Dendritic cell treated with granulocyte-macrophage colony-stimulating factor and Interleukin-4, amounts not matched to agents 40 ng/mL and 50 ng/mL, for 4 days (primary cell): ENCODE data around the gene WEE1.
"Not testable (repeated sequence)": the region's sequence is repeated elsewhere in the genome, so short reads cannot be mapped to it uniquely, and the experiment has no call there.

Source experiments
- H3K27ac Mint-ChIP-seq: one replicate; pipeline ENCODE4 v1.8.0; 2022; ENCODE audit warnings: mild to moderate bottlenecking, mixed read lengths
- H3K27me3 Mint-ChIP-seq: one replicate; pipeline ENCODE4 v1.8.0; 2022; ENCODE audit warnings: mild to moderate bottlenecking, mixed read lengths
- H3K36me3 Mint-ChIP-seq: one replicate; pipeline ENCODE4 v1.8.0; 2022; ENCODE audit warnings: low read depth, mixed read lengths
- H3K4me1 Mint-ChIP-seq: one replicate; pipeline ENCODE4 v1.8.0; 2022; ENCODE audit warnings: low read depth, mixed read lengths
- H3K4me3 Mint-ChIP-seq: one replicate; pipeline ENCODE4 v1.8.0; 2022; ENCODE audit warnings: mild to moderate bottlenecking, moderate library complexity, mixed read lengths
- H3K9me3 Mint-ChIP-seq: one replicate; pipeline ENCODE4 v1.8.0; 2022; ENCODE audit warnings: mixed read lengths
- intact Hi-C: fragments of 100-400 bp; cut with micrococcal nuclease; formaldehyde crosslinking; loops from one replicate; pipeline ENCODE4 v1.15.0; 2022

Gene WEE1

GRCh38 chr11:9549216-9549615 is 24.3 kb upstream of the WEE1 start:
- intact Hi-C loops, H3K27me3 Mint-ChIP-seq, H3K27ac Mint-ChIP-seq, H3K4me3 Mint-ChIP-seq, H3K9me3 Mint-ChIP-seq: not testable (repeated sequence)
- Mint-ChIP-seq H3K4me1 (peaks cover 10% of the 10 kb centered on the region), H3K36me3 (peaks cover 20% of the 10 kb centered on the region)

- Mint-ChIP-seq H3K4me3 (no peak overlapping the region), H3K27ac (no peak overlapping the region), H3K9me3 (no peaks in the 10 kb centered on the region), H3K36me3 (peaks cover 14% of the 10 kb centered on the region), H3K4me1 (peaks cover 10% of the 10 kb centered on the region), H3K27me3 (no peaks in the 10 kb centered on the region)
- intact Hi-C loops = no loop called here
Measured at GRCh38 chr11:9550191-9550628, 23.3 kb upstream of the WEE1 start.

GRCh38 chr11:9561279-9561982 is 12.0 kb upstream of the WEE1 start:
- H3K27ac Mint-ChIP-seq = no peak overlapping the region
- intact Hi-C loops = no loop called here
- peaks cover 22% of the 10 kb centered on the region for H3K9me3 Mint-ChIP-seq
- H3K27me3 Mint-ChIP-seq = no peaks in the 10 kb centered on the region
- no peak overlapping the region for H3K4me3 Mint-ChIP-seq
- peaks cover 8% of the 10 kb centered on the region for H3K4me1 Mint-ChIP-seq
- H3K36me3 Mint-ChIP-seq = peaks cover 17% of the 10 kb centered on the region

GRCh38 chr11:9562716-9563115 is 10.8 kb upstream of the WEE1 start:
- Mint-ChIP-seq H3K36me3 (peaks cover 7% of the 10 kb centered on the region), H3K4me1 (peaks cover 10% of the 10 kb centered on the region), H3K27me3 (no peaks in the 10 kb centered on the region), H3K4me3 (no peak overlapping the region), H3K9me3 (peaks cover 22% of the 10 kb centered on the region), H3K27ac (no peak overlapping the region)
- intact Hi-C loops = no loop called here

- H3K36me3 Mint-ChIP-seq = peaks cover 7% of the 10 kb centered on the region
- intact Hi-C loops = no loop called here
- H3K27me3 Mint-ChIP-seq = no peaks in the 10 kb centered on the region
- no peak overlapping the region for H3K27ac Mint-ChIP-seq
- H3K9me3 Mint-ChIP-seq = peaks cover 22% of the 10 kb centered on the region
- peaks cover 10% of the 10 kb centered on the region for H3K4me1 Mint-ChIP-seq
- no peak overlapping the region for H3K4me3 Mint-ChIP-seq
Measured at GRCh38 chr11:9563196-9563730, 10.2 kb upstream of the WEE1 start.

- Mint-ChIP-seq H3K9me3 (peaks cover 11% of the 10 kb centered on the region), H3K27ac (no peak overlapping the region), H3K4me1 (peaks cover 10% of the 10 kb centered on the region), H3K36me3 (no peaks in the 10 kb centered on the region), H3K4me3 (no peak overlapping the region), H3K27me3 (no peaks in the 10 kb centered on the region)
- intact Hi-C loops = no loop called here
Measured at GRCh38 chr11:9565822-9566560, 7.5 kb upstream of the WEE1 start.

- no peak overlapping the region for H3K27ac Mint-ChIP-seq
- intact Hi-C loops = no loop called here
- H3K4me3 Mint-ChIP-seq = no peak overlapping the region
- H3K27me3 Mint-ChIP-seq = no peaks in the 10 kb centered on the region
- H3K36me3 Mint-ChIP-seq = no peaks in the 10 kb centered on the region
- peaks cover 4% of the 10 kb centered on the region for H3K9me3 Mint-ChIP-seq
- peaks cover 10% of the 10 kb centered on the region for H3K4me1 Mint-ChIP-seq
Measured at GRCh38 chr11:9566561-9567063, 6.9 kb upstream of the WEE1 start.

- intact Hi-C loops = no loop called here
- peaks cover 4% of the 10 kb centered on the region for H3K27me3 Mint-ChIP-seq
- H3K9me3 Mint-ChIP-seq = no peaks in the 10 kb centered on the region
- H3K4me3 Mint-ChIP-seq = no peak overlapping the region
- peaks cover 10% of the 10 kb centered on the region for H3K4me1 Mint-ChIP-seq
- H3K36me3 Mint-ChIP-seq = no peaks in the 10 kb centered on the region
- no peak overlapping the region for H3K27ac Mint-ChIP-seq
Measured at GRCh38 chr11:9567401-9567800, 6.1 kb upstream of the WEE1 start.

- H3K27ac Mint-ChIP-seq = no peak overlapping the region
- intact Hi-C loops = no loop called here
- no peaks in the 10 kb centered on the region for H3K36me3 Mint-ChIP-seq
- peaks cover 10% of the 10 kb centered on the region for H3K4me1 Mint-ChIP-seq
- peaks cover 4% of the 10 kb centered on the region for H3K27me3 Mint-ChIP-seq
- H3K4me3 Mint-ChIP-seq = no peak overlapping the region
- H3K9me3 Mint-ChIP-seq = no peaks in the 10 kb centered on the region
Measured at GRCh38 chr11:9568161-9568853, 5.2 kb upstream of the WEE1 start.

GRCh38 chr11:9568854-9569587 is 4.4 kb upstream of the WEE1 start:
- H3K4me3 Mint-ChIP-seq = no peak overlapping the region
- intact Hi-C loops = no loop called here
- peaks cover 10% of the 10 kb centered on the region for H3K4me1 Mint-ChIP-seq
- H3K27ac Mint-ChIP-seq = no peak overlapping the region
- peaks cover 4% of the 10 kb centered on the region for H3K27me3 Mint-ChIP-seq
- peaks cover 6% of the 10 kb centered on the region for H3K36me3 Mint-ChIP-seq
- no peaks in the 10 kb centered on the region for H3K9me3 Mint-ChIP-seq

GRCh38 chr11:9569588-9570164 is 3.8 kb upstream of the WEE1 start:
- H3K9me3 Mint-ChIP-seq = no peaks in the 10 kb centered on the region
- H3K36me3 Mint-ChIP-seq = peaks cover 6% of the 10 kb centered on the region
- no peak overlapping the region for H3K4me3 Mint-ChIP-seq
- intact Hi-C loops = no loop called here
- H3K27ac Mint-ChIP-seq = no peak overlapping the region
- H3K27me3 Mint-ChIP-seq = peaks cover 6% of the 10 kb centered on the region
- peaks cover 13% of the 10 kb centered on the region for H3K4me1 Mint-ChIP-seq

- intact Hi-C loops = no loop called here
- H3K27me3 Mint-ChIP-seq = peaks cover 13% of the 10 kb centered on the region
- H3K4me3 Mint-ChIP-seq = no peak overlapping the region
- peaks cover 6% of the 10 kb centered on the region for H3K36me3 Mint-ChIP-seq
- peaks cover 21% of the 10 kb centered on the region for H3K4me1 Mint-ChIP-seq
- H3K9me3 Mint-ChIP-seq = no peaks in the 10 kb centered on the region
- H3K27ac Mint-ChIP-seq = no peak overlapping the region
Measured at GRCh38 chr11:9570313-9571025, 3.0 kb upstream of the WEE1 start.
